ENCODE data around the gene TEP1. TPM values are rescaled to one million over a fixed set of nuclear protein-coding genes. Genes with fewer than 3 reads are reported as not detected.

Gene TEP1
- total and polyA plus RNA-seq, 2 of the 8 experiments (the other 6 are each of a cell fraction or from before 2014, with no cell fraction given), result 6.9 to 10.7 TPM

- TF ChIP-seq ATF3 (IDR thresholded peaks at IDR 0.05; ENCODE audit: insufficient read depth, low read depth, low read length) (no peak), YY1 (IDR thresholded peaks at IDR 0.05; ENCODE audit: low read depth, low read length) (no peak), RXRA (IDR thresholded peaks at IDR 0.05; ENCODE audit: insufficient read depth, low read depth, low read length) (no peak), FOSL1 (IDR thresholded peaks at IDR 0.05; ENCODE audit: insufficient read depth, low read depth, low read length) (no peak), TAF1 (IDR thresholded peaks at IDR 0.05; ENCODE audit: low read depth, low read length) (no peak), CTCF (IDR thresholded peaks at IDR 0.05; ENCODE audit: control extremely low read depth in 1 of 3, insufficient read depth in 1 of 3, low read depth in 1 of 3, low read length in 3 of 3) (no peak), NANOG (IDR thresholded peaks at IDR 0.05; ENCODE audit: insufficient read depth, low read depth, low read length, poor library complexity, severe bottlenecking) (no peak), BCL11A (IDR thresholded peaks at IDR 0.05; ENCODE audit: low read depth in 2 of 2, low read length in 2 of 2) (no peak), HDAC6 (IDR thresholded peaks at IDR 0.05; ENCODE audit: low read depth, low read length) (no peak)
Observed at GRCh38 chr14:20421267-20421666, 8.0 kb upstream of the TEP1 start (continued).
